DMS53 treated with DMSO at 0.1 percent for 48 hours (cell line): ENCODE results near the gene CRYBG2.
A peak's percentile ranks its signal among the peaks of the same experiment; 100 is the strongest.
"Not testable (repeated sequence)": the region's sequence is repeated elsewhere in the genome, so short reads cannot be mapped to it uniquely, and the experiment has no call there.

Source experiments
- DNase-seq: peaks from one replicate; lab custom pipeline; 2025; ENCODE audit not compliant: unreplicated experiment; lab: John Stamatoyannopoulos, UW

Gene CRYBG2

DNA sequence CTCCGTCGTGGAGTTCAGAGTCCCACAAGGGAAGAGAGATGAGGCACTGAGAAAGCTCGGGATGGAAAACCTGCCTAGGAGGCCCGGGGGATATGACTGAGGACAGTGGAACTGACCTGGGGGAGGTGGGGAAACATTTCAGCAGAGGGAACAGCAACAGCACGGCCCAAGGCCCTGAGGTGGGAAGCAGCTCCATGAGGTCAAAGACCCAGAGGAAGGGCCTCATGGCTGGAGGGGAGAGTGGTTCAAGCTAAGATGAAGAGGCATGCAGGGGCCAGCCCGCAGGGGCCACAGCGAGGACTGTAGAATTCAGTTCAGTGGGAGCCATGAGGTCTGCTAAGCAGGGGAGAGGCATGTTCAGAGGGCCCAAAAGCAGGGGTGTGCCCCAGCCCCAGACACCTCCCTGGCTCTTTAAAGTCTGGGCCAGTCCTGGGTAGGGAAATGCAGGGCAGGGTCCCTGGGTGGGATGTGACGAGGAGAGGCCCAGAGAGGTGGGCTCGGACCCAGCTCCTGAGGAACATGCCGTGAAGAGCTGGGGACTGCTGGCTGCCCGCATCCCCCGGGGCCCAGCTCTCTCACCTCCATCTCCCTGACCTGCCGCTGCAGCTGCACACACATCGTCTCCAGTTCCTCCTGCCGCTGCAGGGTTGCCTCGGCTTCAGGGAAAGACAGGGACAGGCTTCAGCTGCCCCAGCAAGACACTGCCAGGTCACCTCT lies 57.4 kb downstream of the CRYBG2 start:
- DNase-seq: no peak

DNA sequence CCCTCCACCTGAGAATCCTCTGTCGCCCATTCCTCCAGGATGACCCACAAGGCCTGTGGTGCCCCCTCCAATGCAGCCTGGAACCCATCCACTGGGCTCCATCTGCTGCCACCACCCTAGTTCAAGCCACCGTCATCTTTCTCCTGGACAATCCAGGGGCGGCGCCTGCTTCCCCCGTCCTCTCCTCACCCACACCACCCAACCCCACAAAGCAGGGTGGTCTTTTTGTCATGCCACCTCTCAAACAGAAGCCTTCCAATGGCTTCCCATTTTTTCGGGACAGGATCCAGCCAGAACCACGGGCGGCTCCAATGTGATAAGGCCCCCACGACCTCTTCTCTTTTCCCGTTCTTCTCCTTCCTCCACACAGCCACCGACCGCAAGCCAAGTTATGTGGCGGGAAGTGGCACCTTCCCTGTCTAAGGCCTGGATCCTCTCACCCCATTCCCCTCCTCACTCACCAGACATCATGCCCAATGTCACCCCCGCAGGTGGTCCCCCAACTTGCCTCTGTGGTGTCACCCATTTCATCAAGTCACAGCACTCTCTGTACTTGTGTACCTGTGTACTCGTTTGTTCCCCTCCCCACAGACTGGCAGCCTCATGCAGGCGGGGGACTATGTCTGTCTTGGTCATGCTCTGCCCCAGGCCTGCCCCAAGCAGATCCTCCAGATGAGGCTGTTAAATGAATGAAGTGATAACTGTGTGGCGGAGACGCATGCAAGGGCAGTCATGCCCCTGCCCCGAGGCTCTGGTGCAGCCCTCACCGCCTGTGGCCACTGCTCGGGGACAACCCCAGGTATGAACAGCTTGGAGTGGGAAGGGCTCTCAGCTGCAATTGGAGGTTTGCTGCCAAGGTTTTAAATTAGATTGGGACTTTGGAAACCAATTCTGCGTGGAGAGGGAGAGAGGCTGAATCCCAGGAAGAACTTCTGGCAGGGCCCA lies 58.5 kb downstream of the CRYBG2 start:
- DNase-seq: no peak

DNA sequence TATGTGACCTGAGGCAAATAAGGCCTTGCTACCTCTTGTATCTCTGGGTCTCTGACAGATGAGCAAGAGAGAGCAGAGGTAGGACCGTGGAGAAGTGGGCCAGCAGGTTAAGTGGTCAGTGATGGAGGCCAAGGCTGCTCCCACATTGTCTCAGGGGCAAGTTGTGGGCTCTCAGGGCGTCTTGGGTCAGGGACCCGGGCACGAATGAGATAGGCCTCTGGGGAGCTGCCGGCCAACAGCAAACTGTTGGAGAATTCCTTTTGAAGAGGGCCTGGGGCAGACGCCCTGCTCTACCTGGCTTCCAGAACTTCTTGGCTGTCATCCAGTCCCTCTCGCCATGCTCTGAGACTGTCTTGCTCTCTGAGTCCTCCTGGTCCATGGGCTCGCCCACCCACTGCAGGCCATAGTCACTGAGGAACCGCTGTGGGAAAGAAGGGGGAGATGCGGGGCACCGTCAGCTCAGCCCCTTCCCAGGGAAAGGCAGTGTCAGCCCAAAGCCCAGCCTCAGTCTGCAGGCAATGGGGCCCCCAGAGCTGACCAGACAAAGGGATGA lies 59.9 kb downstream of the CRYBG2 start:
- no peak for DNase-seq

DNA sequence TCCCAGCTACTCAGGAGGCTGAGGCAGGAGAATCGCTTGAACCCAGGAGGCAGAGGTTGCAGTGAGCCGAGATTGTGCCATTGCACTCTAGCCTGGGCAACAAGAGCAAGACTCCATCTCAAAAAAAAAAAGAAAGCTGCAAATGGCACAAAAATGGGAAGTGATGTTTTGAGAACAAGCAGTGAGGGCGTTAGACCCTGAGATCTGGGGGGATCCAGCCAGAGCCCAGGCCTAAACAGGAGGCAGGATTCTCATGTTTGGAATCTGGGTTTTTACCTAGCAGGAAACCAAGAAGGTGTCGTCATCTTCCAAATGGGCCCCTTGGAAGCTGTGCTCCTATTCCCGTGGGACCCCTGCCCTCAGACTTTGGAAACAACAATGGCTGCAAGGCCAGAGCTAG lies 61.2 kb downstream of the CRYBG2 start:
- not testable (repeated sequence) for DNase-seq

DNA sequence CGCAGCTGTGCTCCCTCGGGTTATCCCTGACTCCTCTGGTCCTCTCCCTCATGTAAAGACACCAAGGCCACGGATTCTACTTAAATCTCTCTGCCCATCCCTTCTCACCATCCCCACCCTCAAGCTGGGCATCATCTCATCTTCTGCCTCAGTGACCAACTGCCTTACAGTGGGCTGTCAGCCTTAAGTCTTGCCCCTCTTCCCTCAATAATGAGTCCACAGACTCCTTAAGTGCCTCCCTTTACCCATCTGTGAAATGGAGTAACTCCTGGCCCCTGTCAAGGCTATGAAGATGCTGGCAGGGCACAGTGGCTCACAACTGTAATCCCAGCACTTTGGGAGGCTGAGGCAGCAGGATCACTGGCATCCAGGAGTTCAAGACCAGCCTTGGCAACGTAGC lies 62.0 kb downstream of the CRYBG2 start:
- DNase-seq: no peak

DNA sequence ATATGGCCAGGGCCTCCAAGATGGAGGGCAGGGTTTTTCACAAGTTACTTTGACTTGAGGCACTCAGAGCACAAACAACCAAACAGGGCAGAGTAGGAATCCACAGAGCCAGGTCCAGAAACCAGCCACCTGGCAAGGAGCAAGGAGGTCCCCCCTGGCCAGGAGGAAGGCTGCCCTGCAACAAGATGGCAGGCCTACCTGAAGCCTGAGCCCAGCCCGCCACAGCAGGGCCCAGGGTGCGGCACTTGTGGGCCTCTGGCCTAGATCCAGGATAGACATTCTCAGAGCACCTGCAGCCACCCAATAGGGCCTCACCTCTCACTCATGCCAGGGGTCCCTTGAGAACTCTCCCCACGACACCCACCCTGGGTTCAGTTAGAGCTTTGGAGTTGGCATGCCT lies 62.5 kb downstream of the CRYBG2 start:
- DNase-seq: no peak

DNA sequence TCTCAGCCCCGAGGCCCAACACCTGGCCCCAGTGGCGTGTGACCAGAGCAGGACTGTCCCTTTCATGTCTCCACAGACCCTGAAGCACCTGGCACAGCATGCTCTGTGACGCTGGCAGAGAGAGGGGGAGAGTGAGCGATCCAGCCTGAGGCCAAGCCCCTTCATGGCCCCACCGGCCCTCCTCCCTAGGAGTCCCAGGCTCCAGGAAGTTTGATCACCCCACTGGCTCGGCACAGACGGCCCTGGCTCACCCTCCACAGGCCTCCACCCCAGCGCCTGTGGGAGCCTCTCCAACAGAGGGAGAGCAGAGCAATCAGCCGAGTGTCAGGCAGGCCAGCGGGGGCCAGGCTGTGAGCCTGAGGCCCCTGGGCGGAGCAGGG lies 63.1 kb downstream of the CRYBG2 start:
- DNase-seq: no peak

DNA sequence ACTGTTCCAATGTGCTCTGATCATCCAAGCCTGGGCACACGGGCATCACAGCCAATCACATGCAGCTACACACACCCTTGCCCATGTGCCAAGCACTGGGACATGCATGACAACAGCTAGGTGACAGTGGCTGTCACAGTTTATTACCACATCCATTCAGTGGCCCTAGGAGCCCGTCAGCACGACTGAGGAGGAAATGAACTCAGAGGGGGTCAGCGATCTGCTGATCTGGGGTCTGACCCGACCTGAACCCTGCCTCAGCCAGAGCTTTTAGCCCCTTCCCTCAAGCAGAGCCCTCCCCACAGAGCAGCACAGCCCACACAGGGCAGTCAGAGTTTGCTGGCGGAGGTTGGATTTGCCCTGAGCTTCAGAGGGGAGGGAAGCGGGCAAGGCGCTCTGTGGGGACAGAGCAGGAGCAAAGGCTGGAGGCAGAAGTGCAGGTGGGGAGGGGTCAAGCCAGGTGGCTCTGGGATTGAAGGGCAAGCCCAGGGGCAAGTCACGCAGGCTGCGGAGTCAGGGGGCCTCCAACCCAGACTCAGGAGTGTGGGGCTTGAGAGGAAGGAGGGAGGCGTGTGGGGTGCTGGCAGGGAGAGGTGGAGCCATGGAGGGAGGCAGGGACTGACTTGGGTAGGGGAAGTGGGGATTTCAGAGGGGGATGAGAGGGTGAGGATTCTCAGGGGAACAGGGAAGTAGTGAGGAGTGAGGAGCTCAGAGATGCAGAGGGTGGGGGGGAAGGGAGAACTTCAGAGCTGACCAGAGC lies 63.6 kb downstream of the CRYBG2 start:
- no peak for DNase-seq

DNA sequence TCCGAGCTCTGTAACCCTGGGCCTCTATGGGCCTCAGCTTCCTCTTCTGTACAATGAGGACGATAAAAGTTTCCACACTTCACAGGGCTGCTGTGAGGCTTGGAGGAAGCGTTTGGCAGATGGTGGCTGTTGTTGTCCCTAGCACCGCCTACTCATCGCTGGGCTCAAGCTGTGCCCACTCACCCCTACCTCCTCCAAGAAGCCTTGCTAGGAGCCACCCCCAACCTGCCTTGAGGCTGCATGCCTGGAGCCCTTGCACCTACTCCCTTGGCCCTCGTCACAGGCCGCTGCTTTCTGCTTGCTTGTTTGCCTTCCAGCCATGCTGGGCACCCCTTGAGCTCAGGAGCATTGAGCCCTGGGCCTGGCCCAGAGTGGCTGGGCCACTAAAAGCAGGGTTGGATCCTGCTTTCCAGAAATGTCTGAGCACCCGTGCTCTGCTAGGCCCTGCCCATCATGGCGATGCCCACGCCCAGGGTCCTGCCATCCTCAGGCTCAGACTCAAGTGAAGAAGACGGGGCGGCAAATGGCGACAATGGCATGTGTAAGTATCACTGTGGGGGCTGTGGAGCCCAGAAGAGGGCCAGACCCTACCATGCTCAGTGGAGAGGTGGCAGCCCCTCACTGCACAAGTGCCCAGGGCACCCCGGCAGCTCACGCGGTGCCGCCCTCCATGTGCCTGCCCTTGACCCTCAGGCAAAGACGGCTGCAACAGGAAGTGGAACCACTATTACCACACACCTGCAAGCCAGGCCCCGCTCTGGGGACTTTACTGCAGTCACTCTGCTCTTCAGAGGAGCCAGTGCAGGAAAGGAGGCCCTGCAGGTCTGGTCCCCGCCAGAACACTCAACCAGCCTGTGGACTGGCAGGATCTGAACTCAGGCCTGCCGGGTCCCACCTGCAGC lies 64.5 kb downstream of the CRYBG2 start:
- no peak for DNase-seq

DNA sequence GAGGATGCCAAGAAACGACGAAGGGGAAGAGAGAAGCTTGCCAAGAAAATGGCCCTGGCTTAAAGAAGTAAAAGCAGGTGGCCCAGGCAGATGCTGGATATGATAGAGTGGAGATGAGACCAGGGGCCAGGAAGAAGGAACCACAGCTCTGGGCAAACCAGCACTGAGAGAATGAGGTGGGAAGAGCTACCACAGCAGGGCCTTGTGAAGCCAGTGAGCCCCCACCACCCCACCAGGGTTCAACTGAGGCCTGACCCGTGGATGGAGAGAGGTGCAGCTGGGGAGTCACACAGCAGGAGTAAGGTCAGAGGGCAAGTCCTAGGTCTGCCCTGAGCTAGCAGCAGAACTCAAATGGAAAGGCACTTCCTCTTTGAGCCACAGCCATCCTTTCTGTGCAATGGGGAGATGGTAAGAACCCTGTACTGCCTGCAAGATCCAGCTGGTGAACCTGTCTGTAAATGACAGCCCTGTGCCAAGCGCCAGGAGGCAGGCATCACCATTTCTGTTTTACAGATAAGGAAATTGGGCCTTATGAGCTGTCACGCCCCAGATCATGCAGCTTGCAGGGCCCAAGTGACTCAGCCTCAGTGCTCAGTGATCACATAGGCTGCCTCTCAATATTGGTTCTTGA lies 65.5 kb downstream of the CRYBG2 start:
- DNase-seq: no peak

DNA sequence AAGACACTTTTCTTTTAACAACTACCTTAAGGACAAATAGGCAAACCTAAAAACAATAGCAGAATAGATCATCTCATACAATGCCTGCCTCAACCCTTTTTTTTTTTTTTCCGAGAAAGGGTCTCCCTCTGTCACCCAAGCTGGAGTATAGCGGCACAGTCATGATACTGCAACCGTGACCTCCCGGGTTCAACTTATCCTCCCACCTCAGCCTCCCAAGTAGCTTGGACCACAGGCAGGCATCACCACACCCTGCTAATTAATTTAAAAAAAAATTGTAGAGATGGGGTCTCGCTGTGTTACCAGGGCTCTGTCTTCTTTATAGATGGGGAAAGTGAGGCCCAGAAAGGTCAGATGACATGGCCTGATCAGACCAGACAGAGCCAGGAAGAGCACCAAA lies 66.1 kb downstream of the CRYBG2 start:
- DNase-seq: no peak

DNA sequence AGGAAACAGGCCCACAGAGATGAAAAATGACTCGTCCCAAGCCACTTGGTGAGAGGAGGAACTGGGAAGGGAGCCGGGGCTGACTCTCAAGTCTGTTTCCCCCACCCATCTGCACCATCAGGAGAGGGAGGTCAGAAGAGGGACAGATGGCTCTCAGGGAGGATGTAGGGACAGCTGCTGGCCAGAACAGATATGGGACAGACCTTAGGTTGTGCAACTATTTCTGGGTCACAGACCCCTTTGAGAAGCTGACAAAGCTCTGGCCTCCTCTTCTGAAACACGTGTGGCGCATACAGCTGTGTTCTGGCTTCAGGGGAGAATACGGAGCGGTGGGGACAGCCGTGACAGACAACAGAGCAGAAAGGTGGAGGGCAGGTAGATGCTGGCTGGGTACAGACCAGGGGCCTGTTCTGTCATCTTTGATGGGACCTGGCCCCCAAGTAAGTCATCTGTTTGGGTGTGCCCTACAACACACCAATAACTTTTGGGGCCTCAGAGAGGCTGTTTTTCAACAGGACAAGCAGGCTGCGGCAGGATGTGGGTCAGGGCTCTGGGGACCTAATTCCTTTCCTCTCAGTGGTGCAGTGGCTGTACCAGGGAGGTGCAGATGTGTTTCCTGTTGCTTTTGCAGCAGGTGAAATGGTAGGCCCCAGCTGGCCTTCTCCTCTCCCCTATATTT lies 66.8 kb downstream of the CRYBG2 start:
- DNase-seq: no peak

DNA sequence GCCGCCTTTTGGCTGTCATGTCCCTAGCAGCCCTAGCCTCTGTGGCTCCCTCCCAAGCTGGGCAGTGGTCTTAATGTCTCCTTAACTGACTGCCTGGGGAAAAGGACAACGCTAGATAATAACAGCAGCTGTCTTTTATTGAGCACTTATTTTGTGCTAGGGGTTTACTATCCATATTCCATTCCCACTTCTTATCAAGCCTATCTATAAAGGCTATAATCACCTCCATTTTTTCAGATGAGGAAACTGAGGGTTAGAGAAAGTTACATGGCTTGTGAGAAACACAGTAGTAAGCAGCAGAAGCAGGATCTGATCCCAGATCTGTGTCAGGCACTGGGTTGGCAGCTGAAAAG lies 67.9 kb downstream of the CRYBG2 start:
- no peak for DNase-seq

DNA sequence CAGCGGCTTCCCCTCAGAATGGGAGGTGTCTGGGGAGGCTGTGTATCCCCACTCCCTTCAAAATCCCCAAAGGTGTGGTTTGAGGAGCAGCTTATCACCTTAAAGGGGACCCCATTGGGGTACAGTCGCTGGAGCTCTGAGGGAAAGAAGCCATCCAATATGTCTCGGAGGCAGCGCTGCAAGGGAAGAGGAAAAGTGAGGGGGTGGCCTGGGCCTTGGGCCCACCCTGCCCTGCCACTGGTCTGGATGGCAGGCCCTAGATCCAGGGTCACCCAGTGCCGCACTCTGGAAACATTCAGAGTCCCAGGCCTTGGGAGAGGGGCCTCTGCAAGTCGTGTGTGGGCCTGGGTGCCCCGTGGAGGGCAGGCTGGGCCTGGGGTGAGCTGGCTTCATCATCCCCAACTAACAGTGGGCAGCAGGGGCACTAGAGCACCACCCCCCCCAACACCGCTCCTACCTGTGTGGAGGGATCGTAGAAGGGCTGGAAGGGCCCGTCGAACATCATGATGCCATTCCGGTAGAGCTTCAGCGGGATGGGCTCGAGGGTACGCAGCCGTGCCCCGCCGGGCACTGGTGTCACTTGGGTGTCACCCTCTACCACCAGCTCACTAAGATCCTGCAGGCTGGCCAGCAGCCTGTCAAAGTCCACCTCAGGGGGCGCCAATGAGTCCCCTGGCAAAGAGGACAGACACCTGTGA lies 68.4 kb downstream of the CRYBG2 start:
- no peak for DNase-seq

DNA sequence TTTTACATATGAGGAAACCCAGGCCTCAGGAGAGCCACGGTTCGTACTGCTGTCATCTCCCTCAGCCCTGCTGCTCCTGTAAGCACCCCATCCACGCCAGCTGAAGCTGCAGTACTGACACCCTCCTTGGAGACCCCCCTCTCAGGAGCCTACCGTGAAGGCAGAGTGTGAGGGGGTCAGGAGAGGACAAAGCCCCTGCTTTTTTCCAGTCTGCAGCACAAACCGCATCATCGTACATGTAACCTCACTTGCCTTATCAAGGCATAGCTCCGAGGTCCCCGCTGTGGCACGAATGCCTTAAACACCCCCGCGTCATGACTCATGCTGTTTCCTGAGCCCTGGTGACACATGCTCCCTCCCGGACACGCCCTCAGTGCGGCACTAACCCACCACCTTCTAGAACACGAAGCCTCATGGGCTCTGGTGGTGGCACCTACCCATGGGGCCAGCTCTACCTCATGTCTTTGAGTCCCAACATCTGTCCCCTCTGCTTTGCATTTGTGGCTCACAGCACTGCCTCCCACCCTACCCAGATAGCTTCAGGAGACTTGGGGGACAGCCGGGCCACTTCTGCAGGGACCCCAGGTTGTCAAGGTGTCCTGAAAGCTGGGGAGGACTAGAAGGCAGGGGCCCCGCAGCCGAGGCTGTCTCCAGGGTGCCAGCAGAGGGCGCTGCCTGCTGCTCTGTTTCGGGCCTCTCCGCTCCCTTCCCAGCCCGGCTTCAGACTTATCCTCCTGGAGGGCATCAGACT lies 69.2 kb downstream of the CRYBG2 start:
- peak; percentile 65 for DNase-seq

DNA sequence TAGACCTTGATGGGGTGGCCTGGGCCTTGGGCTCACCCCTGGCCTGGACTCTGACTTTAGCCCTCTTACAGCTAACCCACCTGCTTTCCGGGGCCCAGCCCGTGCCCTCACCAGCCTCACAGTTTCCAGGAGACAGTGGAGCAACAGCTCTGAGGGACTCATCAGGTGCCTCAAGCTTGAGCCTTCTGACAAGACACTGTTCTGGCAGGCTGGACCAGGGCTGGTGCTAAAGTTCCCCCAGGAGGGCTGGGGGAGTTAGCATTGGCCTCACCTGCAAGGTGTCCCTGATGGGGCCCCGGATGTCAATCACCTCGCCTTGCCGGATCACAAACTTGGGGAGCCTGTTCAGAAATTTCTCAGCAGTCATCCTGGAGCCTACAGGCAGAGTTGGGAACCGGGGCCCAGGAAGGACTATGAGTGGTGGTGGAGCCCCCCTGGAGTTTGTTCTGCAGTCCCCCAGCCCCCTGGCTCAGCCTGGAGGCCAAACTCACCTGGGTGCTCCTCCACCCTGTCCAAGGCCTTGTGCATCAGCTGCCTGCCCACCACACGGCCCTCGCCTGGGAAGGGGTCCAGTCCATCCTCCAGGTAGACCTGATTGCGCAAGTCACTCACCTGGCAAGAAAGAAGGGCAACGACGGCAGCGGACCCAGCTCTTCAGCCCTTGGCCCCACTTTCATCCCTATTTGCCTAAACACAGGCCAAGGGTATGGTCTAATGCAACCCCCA lies 69.9 kb downstream of the CRYBG2 start:
- no peak for DNase-seq

DNA sequence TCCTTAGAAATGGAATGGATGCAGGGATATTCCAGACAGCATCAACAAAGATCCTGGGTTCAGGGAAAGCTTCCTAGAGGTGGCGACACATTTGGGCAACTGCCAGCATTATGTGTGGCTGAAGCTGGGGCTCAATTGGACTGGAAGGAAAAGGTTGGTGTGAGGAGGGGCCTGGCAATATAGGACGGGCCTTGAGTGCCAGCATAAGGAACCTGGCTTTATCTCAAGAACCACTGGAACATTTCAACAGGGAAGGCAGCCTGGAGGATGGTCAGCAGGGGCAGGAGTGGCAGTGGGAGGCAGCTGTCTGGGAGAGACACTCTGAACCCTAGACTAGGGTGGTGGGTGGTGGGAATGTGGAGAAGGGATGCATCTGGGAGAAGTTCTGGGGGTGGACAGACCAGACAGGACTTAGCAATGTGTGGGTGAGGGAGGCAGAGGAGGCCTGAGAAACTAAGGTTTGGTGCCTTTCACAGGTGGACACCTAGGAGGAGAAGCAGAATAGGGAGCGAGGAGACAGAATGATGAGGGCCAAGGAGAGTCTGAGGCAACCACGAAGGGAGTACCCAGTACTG lies 70.6 kb downstream of the CRYBG2 start:
- DNase-seq: no peak
